PC-3 (cell line): ENCODE measurements around the gene MFNG. TPM values are rescaled to one million over a fixed set of nuclear protein-coding genes. Genes with fewer than 3 reads are reported as not detected.
A peak's percentile ranks its signal among the peaks of the same experiment; 100 is the strongest.

Experiments
- ATAC-seq: fragments of 200-7000 bp; cut with Tn5 transposase; 2 replicates; pipeline ENCODE4 v1.9.1; 2020; ENCODE audit warnings: mild to moderate bottlenecking, moderate library complexity
- BruUV-seq: library from RNA; stranded (reverse); fragments of 400-500 nt; replicated peaks from 2 replicates; lab custom pipeline; 2021; lab: Mats Ljungman, UMichigan
- CTCF ChIA-PET: fragments of 300-600 bp; sonication (Branson Sonifier 250); formaldehyde crosslinking; loops from one replicate; lab custom pipeline; 2022; ENCODE audit warnings: antibody characterized with exemption; lab: Charles Lee
- POLR2A ChIA-PET: fragments of 300-600 bp; sonication (Branson Sonifier 250); formaldehyde crosslinking; loops from one replicate; lab custom pipeline; 2022; ENCODE audit warnings: antibody characterized with exemption; ENCODE audit not compliant: unreplicated experiment; lab: Charles Lee
- DNase-seq: peaks from one replicate; pipeline ENCODE4 v3.0.0-alpha.2; 2015
- H2AFZ ChIP-seq: fragments of 300-600 bp; sonication (generic); 2 replicates; pipeline ENCODE4 v1.6.0; 2016; ENCODE audit warnings: antibody characterized with exemption, low read length
- H3F3A ChIP-seq: fragments of 300-600 bp; sonication (generic); one replicate; pipeline ENCODE4 v1.6.0; 2017; ENCODE audit warnings: antibody characterized with exemption, low read length, control low read depth, mild to moderate bottlenecking; ENCODE audit not compliant: unreplicated experiment
- H3K27ac ChIP-seq: fragments of 300-600 bp; sonication (generic); 2 replicates; pipeline ENCODE4 v1.5.1; 2016; ENCODE audit warnings: mild to moderate bottlenecking, low read length
- H3K27me3 ChIP-seq: fragments of 300-600 bp; sonication (generic); 2 replicates; pipeline ENCODE4 v1.6.1; 2016; ENCODE audit warnings: low read length, mixed read lengths
- H3K36me3 ChIP-seq: fragments of 300-600 bp; sonication (generic); 2 replicates; pipeline ENCODE4 v1.6.1; 2016; ENCODE audit warnings: low read depth, mixed run types, low read length, mixed read lengths
- H3K4me1 ChIP-seq: fragments of 300-600 bp; sonication (generic); 2 replicates; pipeline ENCODE4 v1.5.1; 2016; ENCODE audit warnings: low read length; ENCODE audit not compliant: insufficient read depth
- H3K4me2 ChIP-seq: fragments of 300-600 bp; sonication (generic); 2 replicates; pipeline ENCODE4 v1.6.0; 2016; ENCODE audit warnings: low read length
- H3K4me3 ChIP-seq: fragments of 300-600 bp; sonication (generic); 2 replicates; pipeline ENCODE4 v1.5.1; 2016; ENCODE audit warnings: mild to moderate bottlenecking, low read length, mixed read lengths
- H3K79me2 ChIP-seq: fragments of 300-600 bp; sonication (generic); 2 replicates; pipeline ENCODE4 v1.6.1; 2017; ENCODE audit warnings: low read length, mixed read lengths
- H3K9ac ChIP-seq: fragments of 300-600 bp; sonication (generic); 2 replicates; pipeline ENCODE4 v1.6.0; 2016; ENCODE audit warnings: mild to moderate bottlenecking, low read length
- H3K9me2 ChIP-seq: fragments of 300-600 bp; sonication (generic); replicated peaks from 2 replicates; pipeline ENCODE4 v1.6.1; 2016; ENCODE audit warnings: mixed run types, low read length, mixed read lengths
- H3K9me3 ChIP-seq: fragments of 300-600 bp; sonication (generic); 2 replicates; pipeline ENCODE4 v1.6.1; 2016; ENCODE audit warnings: low read length, mixed read lengths
- H4K20me1 ChIP-seq: fragments of 300-600 bp; sonication (generic); 2 replicates; pipeline ENCODE4 v1.6.1; 2016; ENCODE audit warnings: low read length, mixed read lengths
- CTCF ChIP-seq: fragments of 300-600 bp; sonication (generic); conservative IDR thresholded peaks from 2 replicates; pipeline ENCODE4 v1.5.1; 2017; ENCODE audit warnings: antibody characterized with exemption, low read depth, mild to moderate bottlenecking, low read length
- EZH2 ChIP-seq: fragments of 300-600 bp; sonication (generic); IDR thresholded peaks from one replicate; pipeline ENCODE4 v1.6.1; 2017; ENCODE audit warnings: antibody characterized with exemption, mild to moderate bottlenecking, low read length; ENCODE audit not compliant: unreplicated experiment
- EZH2phosphoT487 ChIP-seq: fragments of 300-600 bp; sonication (generic); IDR thresholded peaks from 2 replicates; pipeline ENCODE4 v1.6.1; 2018; ENCODE audit warnings: mild to moderate bottlenecking, antibody characterized with exemption, low read length, borderline replicate concordance
- intact Hi-C: fragments of 100-400 bp; cut with micrococcal nuclease; formaldehyde crosslinking; loops from 2 replicates; pipeline ENCODE4 v1.9.0; 2023
- total RNA-seq: library from RNA; depleted of rRNA; stranded (reverse); fragments of >200 nt; gene quantifications from 2 replicates; pipeline ENCODE4 v1.2.3, GENCODE V29; 2014

The MFNG gene
- total RNA-seq, 1 experiment from 2014 or later: 1.7 TPM

GRCh38 chr22:37519268-37520195, 33.3 kb upstream of the MFNG start, which contains the start of gene CARD10:
TSS of gene CARD10 (minus strand) at chr22:37519415. CDS start at chr22:37519200, 215 bp downstream.
- H3K9me2 ChIP-seq: no peaks in the 10 kb centered on the region
- no peak within 1 kb of the TSS for H3K27ac ChIP-seq
- intact Hi-C loops: no loop called here
- no peaks in the 10 kb centered on the region for H3F3A ChIP-seq
- peak within 1 kb of the TSS; percentile 64 for H2AFZ ChIP-seq
- ATAC-seq (peak; percentile 73), DNase-seq (peak; percentile 51)
- ChIA-PET CTCF (no interaction called here), POLR2A (no interaction called here)
- TF ChIP-seq EZH2: no peak
- TF ChIP-seq CTCF: no peak
- no peak for TF ChIP-seq EZH2phosphoT487
- H3K27me3 ChIP-seq: no peaks in the 10 kb centered on the region
- H3K4me1 ChIP-seq: peaks cover 4% of the 10 kb centered on the region; the same call in 1 of the 2 replicates
- H3K36me3 ChIP-seq: peaks cover 9% of the 10 kb centered on the region
- no peaks in the 10 kb centered on the region for H3K9me3 ChIP-seq
- H3K4me2 ChIP-seq: peak within 1 kb of the TSS; percentile 97
- peak within 1 kb of the TSS; percentile 71 for H3K9ac ChIP-seq
- no peaks in the 10 kb centered on the region for H4K20me1 ChIP-seq
- BruUV-seq: no TSS peak
- H3K4me3 ChIP-seq: peak within 1 kb of the TSS; percentile 81
- H3K79me2 ChIP-seq: peaks cover 30% of the 10 kb centered on the region

- DNase-seq: no peak
These were observed 32.5 kb upstream of the MFNG start for GRCh38 chr22:37518509-37519267.

More at GRCh38 chr22:37518509-37519267, 32.5 kb upstream of the MFNG start:
- no peaks in the 10 kb centered on the region for H3K27me3 ChIP-seq
- H3K36me3 ChIP-seq: peaks cover 9% of the 10 kb centered on the region
- H2AFZ ChIP-seq: peak overlapping the region; percentile 64
- ChIA-PET POLR2A (no interaction called here), CTCF (no interaction called here)
- BruUV-seq: no TSS peak
- intact Hi-C loops: no loop called here
- ATAC-seq: peak; percentile 39
- H3K9me2 ChIP-seq: no peaks in the 10 kb centered on the region
- no peaks in the 10 kb centered on the region for H4K20me1 ChIP-seq
- H3K4me2 ChIP-seq: peak overlapping the region; percentile 97
- no peaks in the 10 kb centered on the region for H3F3A ChIP-seq
- H3K9ac ChIP-seq: peak overlapping the region; percentile 71
- TF ChIP-seq EZH2 (no peak), EZH2phosphoT487 (no peak), CTCF (no peak)
- peaks cover 4% of the 10 kb centered on the region; the same call in 1 of the 2 replicates for H3K4me1 ChIP-seq
- no peaks in the 10 kb centered on the region for H3K9me3 ChIP-seq
- peaks cover 30% of the 10 kb centered on the region for H3K79me2 ChIP-seq
- peak overlapping the region; percentile 81 for H3K4me3 ChIP-seq
- H3K27ac ChIP-seq: no peak overlapping the region
